ENCODE data around the gene DCLK1. TPM values are rescaled to one million over a fixed set of nuclear protein-coding genes. Genes with fewer than 3 reads are reported as not detected.

DCLK1 gene
- total RNA-seq, 1 experiment from 2014 or later, result 0.10 TPM

DNA sequence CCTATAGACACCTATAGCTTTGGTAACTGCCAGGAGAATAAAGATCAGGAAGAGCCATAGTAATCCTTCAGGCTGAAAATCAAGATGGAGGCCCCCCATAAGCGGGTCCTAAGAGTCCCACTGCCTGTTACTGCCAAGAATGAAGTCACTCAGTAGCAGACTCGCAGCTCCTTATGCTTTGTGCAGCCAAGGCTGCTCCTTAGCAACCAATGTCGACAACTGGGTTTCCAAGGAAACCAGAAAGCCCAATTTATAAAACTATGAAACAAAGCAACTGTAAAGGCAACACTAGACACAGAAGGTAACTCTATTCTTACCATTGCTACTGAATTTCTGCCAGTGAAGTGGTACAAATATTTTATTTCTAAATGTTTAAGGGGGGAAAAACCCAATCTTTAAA, 56.5 kb downstream of the DCLK1 start:
- Histone ChIP-seq H3K4me3 (replicated peaks in 1 of 2; ENCODE audit: low read depth in 1 of 2, low read length in 2 of 2) (no peak overlapping the region), H2AFZ (ENCODE audit: low read depth, low read length, poor library complexity, severe bottlenecking) (no peak overlapping the region), H3K9me2 (ENCODE audit: insufficient read depth) (no peaks in the 10 kb centered on the region), H3K27me3 (ENCODE audit: insufficient read depth, low read length) (no peaks in the 10 kb centered on the region), H3K4me1 (ENCODE audit: control insufficient read depth in 1 of 2, insufficient read depth in 2 of 2, low read length in 2 of 2) (no peaks in the 10 kb centered on the region), H3K4me2 (ENCODE audit: low read length) (no peak overlapping the region), H3K9me3 (ENCODE audit: control insufficient read depth in 1 of 2, insufficient read depth in 1 of 2, low read depth in 1 of 2, low read length in 2 of 2) (peaks cover 0 to 6% of the 10 kb centered on the region in 2 experiments; a peak in 1 of 4 replicates), H3K27ac (ENCODE audit: low read depth, low read length) (no peak overlapping the region), H4K20me1 (ENCODE audit: insufficient read depth) (no peaks in the 10 kb centered on the region), H3K9ac (ENCODE audit: low read length) (no peak overlapping the region), H3K36me3 (ENCODE audit: control insufficient read depth in 1 of 2, insufficient read depth in 2 of 2, low read length in 2 of 2) (no peaks in the 10 kb centered on the region), H3K79me2 (ENCODE audit: insufficient read depth, low read length) (no peaks in the 10 kb centered on the region)
- intact Hi-C loops (cut with micrococcal nuclease), result no loop called here
- no peak for ATAC-seq
- ChIA-PET CTCF (no interaction called here), RAD21 (ENCODE audit: low non-redundant PET in 1 of 2, low total read pairs in 2 of 2, uncharacterized antibody in 2 of 2, unreplicated experiment in 2 of 2) (no interaction called here), POLR2A (no interaction called here)
- DNase-seq (ENCODE audit: low read depth, low spot score), result no peak
- BruUV-seq (replicated peaks), result no TSS peak
- no peak for TF ChIP-seq SIN3A (IDR thresholded peaks at IDR 0.05; ENCODE audit: low read depth)
- no peak for TF ChIP-seq EZH2phosphoT487 (IDR thresholded peaks at IDR 0.05; ENCODE audit: borderline replicate concordance)
- TF ChIP-seq EZH2 (IDR thresholded peaks at IDR 0.05), result no peak
- no peak for TF ChIP-seq ELF1 (IDR thresholded peaks at IDR 0.05; ENCODE audit: borderline replicate concordance, low read depth)

DNA sequence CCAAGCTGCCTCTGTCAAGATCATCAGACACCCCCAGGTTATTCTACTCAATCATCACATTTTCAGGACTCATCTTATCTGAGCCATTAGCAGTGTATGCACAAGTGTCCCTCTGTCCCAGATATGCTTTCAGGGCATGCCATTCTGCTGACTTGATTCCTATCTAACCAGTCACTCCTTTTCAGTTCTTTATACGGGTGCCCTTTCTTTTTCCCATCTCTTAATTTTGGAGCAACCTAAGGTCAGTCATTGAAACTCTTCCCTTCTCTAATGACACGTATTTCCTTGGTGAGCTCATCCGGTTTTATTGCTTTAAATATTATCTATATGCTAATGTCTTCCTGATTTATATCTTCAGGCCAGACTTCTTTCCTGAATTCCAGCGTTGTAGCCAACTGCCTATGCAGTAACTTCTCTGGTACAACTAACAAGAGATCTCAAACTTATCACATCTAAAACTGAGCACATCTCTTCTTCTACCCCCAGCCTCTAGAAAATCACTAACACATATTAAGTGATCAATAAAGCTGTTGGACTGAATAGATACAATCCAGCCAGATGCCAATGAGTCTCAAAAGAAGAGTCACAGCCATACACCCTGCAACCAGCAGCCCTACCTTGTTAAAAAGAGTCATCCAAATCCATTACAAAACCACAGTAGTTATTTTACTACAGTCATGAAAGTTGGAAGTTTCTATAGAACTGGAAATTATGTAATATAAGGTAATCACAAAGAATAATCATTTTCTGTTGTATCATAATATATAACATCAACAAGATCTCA, 58.8 kb downstream of the DCLK1 start:
- no peaks in the 10 kb centered on the region for H3K27me3 ChIP-seq (ENCODE audit: insufficient read depth, low read length)
- RAD21 ChIA-PET (ENCODE audit: low non-redundant PET in 1 of 2, low total read pairs in 2 of 2, uncharacterized antibody in 2 of 2, unreplicated experiment in 2 of 2), result no interaction called here
- H3K4me3 ChIP-seq (replicated peaks in 1 of 2; ENCODE audit: low read depth in 1 of 2, low read length in 2 of 2), result no peak overlapping the region
- intact Hi-C loops (cut with micrococcal nuclease), result no loop called here
- H3K4me2 ChIP-seq (ENCODE audit: low read length), result no peak overlapping the region
- no TSS peak for BruUV-seq (replicated peaks)
- no peaks in the 10 kb centered on the region for H3K4me1 ChIP-seq (ENCODE audit: control insufficient read depth in 1 of 2, insufficient read depth in 2 of 2, low read length in 2 of 2)
- no peaks in the 10 kb centered on the region for H3K9me2 ChIP-seq (ENCODE audit: insufficient read depth)
- no peaks in the 10 kb centered on the region for H3K79me2 ChIP-seq (ENCODE audit: insufficient read depth, low read length)
- H3K9me3 ChIP-seq (ENCODE audit: control insufficient read depth in 1 of 2, insufficient read depth in 1 of 2, low read depth in 1 of 2, low read length in 2 of 2), result peaks cover 0 to 5% of the 10 kb centered on the region in 2 experiments; a peak in 1 of 4 replicates
- H3K9ac ChIP-seq (ENCODE audit: low read length), result no peak overlapping the region
- no peaks in the 10 kb centered on the region for H4K20me1 ChIP-seq (ENCODE audit: insufficient read depth)
- no peak for DNase-seq (ENCODE audit: low read depth, low spot score)
- ATAC-seq, result no peak
- no peak overlapping the region for H3K27ac ChIP-seq (ENCODE audit: low read depth, low read length)
- POLR2A ChIA-PET, result no interaction called here
- no peaks in the 10 kb centered on the region for H3K36me3 ChIP-seq (ENCODE audit: control insufficient read depth in 1 of 2, insufficient read depth in 2 of 2, low read length in 2 of 2)
- H2AFZ ChIP-seq (ENCODE audit: low read depth, low read length, poor library complexity, severe bottlenecking), result no peak overlapping the region
- CTCF ChIA-PET, result no interaction called here
- TF ChIP-seq SP1 (IDR thresholded peaks at IDR 0.05; ENCODE audit: low read depth) (no peak), SRF (IDR thresholded peaks at IDR 0.05; ENCODE audit: low read depth) (no peak), ZNF274 (IDR thresholded peaks at IDR 0.05; ENCODE audit: low read depth, low read length) (no peak)
- TF ChIP-seq, protein P1, sequence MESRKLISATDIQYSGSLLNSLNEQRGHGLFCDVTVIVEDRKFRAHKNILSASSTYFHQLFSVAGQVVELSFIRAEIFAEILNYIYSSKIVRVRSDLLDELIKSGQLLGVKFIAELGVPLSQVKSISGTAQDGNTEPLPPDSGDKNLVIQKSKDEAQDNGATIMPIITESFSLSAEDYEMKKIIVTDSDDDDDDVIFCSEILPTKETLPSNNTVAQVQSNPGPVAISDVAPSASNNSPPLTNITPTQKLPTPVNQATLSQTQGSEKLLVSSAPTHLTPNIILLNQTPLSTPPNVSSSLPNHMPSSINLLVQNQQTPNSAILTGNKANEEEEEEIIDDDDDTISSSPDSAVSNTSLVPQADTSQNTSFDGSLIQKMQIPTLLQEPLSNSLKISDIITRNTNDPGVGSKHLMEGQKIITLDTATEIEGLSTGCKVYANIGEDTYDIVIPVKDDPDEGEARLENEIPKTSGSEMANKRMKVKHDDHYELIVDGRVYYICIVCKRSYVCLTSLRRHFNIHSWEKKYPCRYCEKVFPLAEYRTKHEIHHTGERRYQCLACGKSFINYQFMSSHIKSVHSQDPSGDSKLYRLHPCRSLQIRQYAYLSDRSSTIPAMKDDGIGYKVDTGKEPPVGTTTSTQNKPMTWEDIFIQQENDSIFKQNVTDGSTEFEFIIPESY (IDR thresholded peaks at IDR 0.05; ENCODE audit: extremely low read depth, insufficient replicate concordance, low read length), result no peak
- TF ChIP-seq, protein P2, sequence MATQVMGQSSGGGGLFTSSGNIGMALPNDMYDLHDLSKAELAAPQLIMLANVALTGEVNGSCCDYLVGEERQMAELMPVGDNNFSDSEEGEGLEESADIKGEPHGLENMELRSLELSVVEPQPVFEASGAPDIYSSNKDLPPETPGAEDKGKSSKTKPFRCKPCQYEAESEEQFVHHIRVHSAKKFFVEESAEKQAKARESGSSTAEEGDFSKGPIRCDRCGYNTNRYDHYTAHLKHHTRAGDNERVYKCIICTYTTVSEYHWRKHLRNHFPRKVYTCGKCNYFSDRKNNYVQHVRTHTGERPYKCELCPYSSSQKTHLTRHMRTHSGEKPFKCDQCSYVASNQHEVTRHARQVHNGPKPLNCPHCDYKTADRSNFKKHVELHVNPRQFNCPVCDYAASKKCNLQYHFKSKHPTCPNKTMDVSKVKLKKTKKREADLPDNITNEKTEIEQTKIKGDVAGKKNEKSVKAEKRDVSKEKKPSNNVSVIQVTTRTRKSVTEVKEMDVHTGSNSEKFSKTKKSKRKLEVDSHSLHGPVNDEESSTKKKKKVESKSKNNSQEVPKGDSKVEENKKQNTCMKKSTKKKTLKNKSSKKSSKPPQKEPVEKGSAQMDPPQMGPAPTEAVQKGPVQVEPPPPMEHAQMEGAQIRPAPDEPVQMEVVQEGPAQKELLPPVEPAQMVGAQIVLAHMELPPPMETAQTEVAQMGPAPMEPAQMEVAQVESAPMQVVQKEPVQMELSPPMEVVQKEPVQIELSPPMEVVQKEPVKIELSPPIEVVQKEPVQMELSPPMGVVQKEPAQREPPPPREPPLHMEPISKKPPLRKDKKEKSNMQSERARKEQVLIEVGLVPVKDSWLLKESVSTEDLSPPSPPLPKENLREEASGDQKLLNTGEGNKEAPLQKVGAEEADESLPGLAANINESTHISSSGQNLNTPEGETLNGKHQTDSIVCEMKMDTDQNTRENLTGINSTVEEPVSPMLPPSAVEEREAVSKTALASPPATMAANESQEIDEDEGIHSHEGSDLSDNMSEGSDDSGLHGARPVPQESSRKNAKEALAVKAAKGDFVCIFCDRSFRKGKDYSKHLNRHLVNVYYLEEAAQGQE (IDR thresholded peaks at IDR 0.05; ENCODE audit: low read depth), result no peak
- TF ChIP-seq, protein P3, sequence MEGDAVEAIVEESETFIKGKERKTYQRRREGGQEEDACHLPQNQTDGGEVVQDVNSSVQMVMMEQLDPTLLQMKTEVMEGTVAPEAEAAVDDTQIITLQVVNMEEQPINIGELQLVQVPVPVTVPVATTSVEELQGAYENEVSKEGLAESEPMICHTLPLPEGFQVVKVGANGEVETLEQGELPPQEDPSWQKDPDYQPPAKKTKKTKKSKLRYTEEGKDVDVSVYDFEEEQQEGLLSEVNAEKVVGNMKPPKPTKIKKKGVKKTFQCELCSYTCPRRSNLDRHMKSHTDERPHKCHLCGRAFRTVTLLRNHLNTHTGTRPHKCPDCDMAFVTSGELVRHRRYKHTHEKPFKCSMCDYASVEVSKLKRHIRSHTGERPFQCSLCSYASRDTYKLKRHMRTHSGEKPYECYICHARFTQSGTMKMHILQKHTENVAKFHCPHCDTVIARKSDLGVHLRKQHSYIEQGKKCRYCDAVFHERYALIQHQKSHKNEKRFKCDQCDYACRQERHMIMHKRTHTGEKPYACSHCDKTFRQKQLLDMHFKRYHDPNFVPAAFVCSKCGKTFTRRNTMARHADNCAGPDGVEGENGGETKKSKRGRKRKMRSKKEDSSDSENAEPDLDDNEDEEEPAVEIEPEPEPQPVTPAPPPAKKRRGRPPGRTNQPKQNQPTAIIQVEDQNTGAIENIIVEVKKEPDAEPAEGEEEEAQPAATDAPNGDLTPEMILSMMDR (IDR thresholded peaks at IDR 0.05 in 2 of 3, conservative IDR thresholded peaks at IDR 0.05 in 1 of 3; ENCODE audit: borderline replicate concordance in 1 of 3, insufficient read depth in 1 of 3, low read depth in 2 of 3, low read length in 2 of 3), result no peak
- TF ChIP-seq, protein P4, sequence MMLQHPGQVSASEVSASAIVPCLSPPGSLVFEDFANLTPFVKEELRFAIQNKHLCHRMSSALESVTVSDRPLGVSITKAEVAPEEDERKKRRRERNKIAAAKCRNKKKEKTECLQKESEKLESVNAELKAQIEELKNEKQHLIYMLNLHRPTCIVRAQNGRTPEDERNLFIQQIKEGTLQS (IDR thresholded peaks at IDR 0.05), result no peak
